DMS153 treated with DMSO at 0.1 percent for 48 hours (cell line): ENCODE data around the gene GALR1.
"Not testable (repeated sequence)": the region's sequence is repeated elsewhere in the genome, so short reads cannot be mapped to it uniquely, and the experiment has no call there.

Source experiments
- DNase-seq: peaks from one replicate; lab custom pipeline; 2025; ENCODE audit not compliant: unreplicated experiment; lab: John Stamatoyannopoulos, UW

Gene GALR1

GRCh38 chr18:77250501-77250925, 865 bp downstream of the GALR1 start:
- DNase-seq = peak; percentile 13

GRCh38 chr18:77250926-77251729, 1.5 kb downstream of the GALR1 start:
- DNase-seq = no peak

- DNase-seq = no peak
These were observed 2.0 kb downstream of the GALR1 start for GRCh38 chr18:77251730-77252050.

GRCh38 chr18:77254711-77255405, 5.2 kb downstream of the GALR1 start:
- peak; percentile 42 for DNase-seq

GRCh38 chr18:77255426-77256105, 5.9 kb downstream of the GALR1 start:
- DNase-seq = no peak

GRCh38 chr18:77262643-77263465, 13.2 kb downstream of the GALR1 start:
- DNase-seq = peak; percentile 37

GRCh38 chr18:77263466-77263763, 13.8 kb downstream of the GALR1 start:
- no peak for DNase-seq

GRCh38 chr18:77267969-77268368, 18.3 kb downstream of the GALR1 start:
- DNase-seq = no peak

- DNase-seq = no peak
These were observed 18.8 kb downstream of the GALR1 start for GRCh38 chr18:77268456-77268855.

- DNase-seq = no peak
These were observed 22.2 kb downstream of the GALR1 start for GRCh38 chr18:77271576-77272481.

- not testable (repeated sequence) for DNase-seq
These were observed 41.2 kb downstream of the GALR1 start for GRCh38 chr18:77290841-77291240.

- DNase-seq = no peak
These were observed 48.5 kb downstream of the GALR1 start for GRCh38 chr18:77298172-77298571.

- no peak for DNase-seq
These were observed 50.1 kb downstream of the GALR1 start for GRCh38 chr18:77299706-77300105.

GRCh38 chr18:77300579-77300978, 50.9 kb downstream of the GALR1 start:
- DNase-seq = no peak

GRCh38 chr18:77304268-77304667, 54.6 kb downstream of the GALR1 start:
- no peak for DNase-seq

GRCh38 chr18:77305676-77306075, 56.0 kb downstream of the GALR1 start:
- no peak for DNase-seq

- no peak for DNase-seq
These were observed 58.6 kb downstream of the GALR1 start for GRCh38 chr18:77308216-77308615.

- no peak for DNase-seq
These were observed 64.9 kb downstream of the GALR1 start for GRCh38 chr18:77314511-77314910.

- no peak for DNase-seq
These were observed 65.3 kb downstream of the GALR1 start for GRCh38 chr18:77314952-77315351.

- DNase-seq = no peak
These were observed 66.4 kb downstream of the GALR1 start for GRCh38 chr18:77316008-77316407.
